H9 (cell line): ENCODE data around the gene CASP5. TPM values are rescaled to one million over a fixed set of nuclear protein-coding genes. Genes with fewer than 3 reads are reported as not detected.

ENCODE experiments used
- DNase-seq: peaks from one replicate; pipeline ENCODE4 v3.0.0-alpha.2; 2017
- H2AFZ ChIP-seq: one replicate; pipeline ENCODE4 v1.6.1; 2013; ENCODE audit warnings: mild to moderate bottlenecking, low read length, control low read depth, moderate library complexity
- H2AK5ac ChIP-seq: 2 replicates; pipeline ENCODE4 v1.6.1; 2013; ENCODE audit warnings: low read length, control low read depth, mixed read lengths; ENCODE audit not compliant: insufficient read length
- H2BK120ac ChIP-seq: one replicate; pipeline ENCODE4 v1.6.1; 2013; ENCODE audit warnings: low read depth, mild to moderate bottlenecking, low read length, control low read depth, inconsistent platforms; ENCODE audit not compliant: poor library complexity, severe bottlenecking
- H2BK12ac ChIP-seq: 2 replicates; pipeline ENCODE4 v1.6.1; 2013; ENCODE audit warnings: low read length, control low read depth, mixed read lengths, low read depth; ENCODE audit not compliant: insufficient read length
- H2BK15ac ChIP-seq: 2 replicates; pipeline ENCODE4 v1.6.1; 2013; ENCODE audit warnings: low read depth, low read length, control low read depth
- H2BK20ac ChIP-seq: one replicate; pipeline ENCODE4 v1.6.1; 2013; ENCODE audit warnings: low read depth, mild to moderate bottlenecking, low read length, control low read depth, inconsistent platforms; ENCODE audit not compliant: poor library complexity, severe bottlenecking
- H2BK5ac ChIP-seq: 2 replicates; pipeline ENCODE4 v1.6.1; 2013; ENCODE audit warnings: low read length, control low read depth, mixed read lengths; ENCODE audit not compliant: insufficient read length
- H3K14ac ChIP-seq: 2 replicates; pipeline ENCODE4 v1.6.1; 2013; ENCODE audit warnings: low read length, control low read depth; ENCODE audit not compliant: insufficient read depth
- H3K18ac ChIP-seq: 2 replicates; pipeline ENCODE4 v1.6.1; 2013; ENCODE audit warnings: low read depth, mild to moderate bottlenecking, mixed read lengths, low read length, control low read depth; ENCODE audit not compliant: insufficient read length
- H3K23ac ChIP-seq: 2 replicates; pipeline ENCODE4 v1.6.1; 2013; ENCODE audit warnings: low read length, control low read depth, mixed read lengths, low read depth; ENCODE audit not compliant: insufficient read length
- H3K23me2 ChIP-seq: 2 replicates; pipeline ENCODE4 v1.6.1; 2013; ENCODE audit warnings: low read depth, mild to moderate bottlenecking, mixed read lengths, low read length, control low read depth; ENCODE audit not compliant: insufficient read length, poor library complexity, severe bottlenecking
- H3K27ac ChIP-seq: 2 replicates; pipeline ENCODE4 v1.5.1; 2013; ENCODE audit warnings: low read length, control low read depth, mixed read lengths, low read depth; ENCODE audit not compliant: insufficient read length
- H3K27me3 ChIP-seq: 2 replicates; pipeline ENCODE4 v1.6.1; 2013; ENCODE audit warnings: low read length, control low read depth, inconsistent platforms; ENCODE audit not compliant: insufficient read depth
- H3K4ac ChIP-seq: 2 replicates; pipeline ENCODE4 v1.6.1; 2013; ENCODE audit warnings: low read depth, mild to moderate bottlenecking, control low read depth, inconsistent platforms, low read length, moderate library complexity
- H3K4me1 ChIP-seq: 2 replicates; pipeline ENCODE4 v1.6.1; 2013; ENCODE audit warnings: low read length, control low read depth, inconsistent platforms; ENCODE audit not compliant: insufficient read depth
- H3K4me2 ChIP-seq: 2 replicates; pipeline ENCODE4 v1.6.1; 2013; ENCODE audit warnings: low read length, control low read depth, mixed read lengths; ENCODE audit not compliant: insufficient read length, insufficient read depth
- H3K56ac ChIP-seq: 2 replicates; pipeline ENCODE4 v1.6.1; 2013; ENCODE audit warnings: low read depth, mild to moderate bottlenecking, mixed read lengths, low read length, control low read depth; ENCODE audit not compliant: insufficient read length
- H3K79me1 ChIP-seq: 2 replicates; pipeline ENCODE4 v1.6.1; 2013; ENCODE audit warnings: low read depth, mild to moderate bottlenecking, moderate library complexity, low read length, control low read depth, inconsistent platforms; ENCODE audit not compliant: insufficient read depth, poor library complexity, severe bottlenecking
- H3K79me2 ChIP-seq: 2 replicates; pipeline ENCODE4 v1.6.1; 2013; ENCODE audit warnings: low read length, control low read depth, inconsistent platforms; ENCODE audit not compliant: insufficient read depth
- H3K9ac ChIP-seq: 2 replicates; pipeline ENCODE4 v1.6.1; 2013; ENCODE audit warnings: low read length, control low read depth, mixed read lengths; ENCODE audit not compliant: insufficient read length; ENCODE audit errors: extremely low read depth
- H3K9me3 ChIP-seq: one replicate; pipeline ENCODE4 v1.6.1; 2013; ENCODE audit warnings: low read depth, low read length, inconsistent platforms; ENCODE audit not compliant: control insufficient read depth
- H3T11ph ChIP-seq: one replicate; pipeline ENCODE4 v1.6.1; 2013; ENCODE audit warnings: mild to moderate bottlenecking, low read length, control low read depth, inconsistent platforms
- H4K20me1 ChIP-seq: one replicate; pipeline ENCODE4 v1.6.1; 2013; ENCODE audit not compliant: control insufficient read depth, insufficient read length, insufficient read depth
- H4K5ac ChIP-seq: 2 replicates; pipeline ENCODE4 v1.6.1; 2013; ENCODE audit warnings: low read depth, mild to moderate bottlenecking, mixed read lengths, low read length, control low read depth; ENCODE audit not compliant: insufficient read length
- H4K8ac ChIP-seq: replicated peaks from 2 replicates; pipeline ENCODE4 v1.6.1; 2013; ENCODE audit warnings: low read length, control low read depth, mixed read lengths, low read depth; ENCODE audit not compliant: insufficient read length
- H4K91ac ChIP-seq: 2 replicates; pipeline ENCODE4 v1.6.1; 2013; ENCODE audit warnings: low read depth, mild to moderate bottlenecking, moderate library complexity, mixed read lengths, low read length, control low read depth; ENCODE audit not compliant: insufficient read length
- H3K27ac Mint-ChIP-seq, 3 experiments: 2 replicates in 2 of 3; 3 replicates in 1 of 3; pipeline ENCODE4 v1.8.0; 2020 to 2021; ENCODE audit warnings: mixed read lengths in 3 of 3, mild to moderate bottlenecking in 1 of 3, moderate library complexity in 1 of 3
- H3K27me3 Mint-ChIP-seq: 2 replicates; pipeline ENCODE4 v1.8.0; 2021; ENCODE audit warnings: low read depth, mild to moderate bottlenecking, moderate library complexity, mixed read lengths
- H3K36me3 Mint-ChIP-seq, 3 experiments: 2 replicates in 2 of 3; 3 replicates in 1 of 3; pipeline ENCODE4 v1.8.0; 2020 to 2021; ENCODE audit warnings: low read depth in 3 of 3, mixed read lengths in 3 of 3; ENCODE audit not compliant: insufficient read depth in 1 of 3
- H3K4me1 Mint-ChIP-seq, 2 experiments: 2 replicates each; pipeline ENCODE4 v1.8.0; 2020; ENCODE audit warnings: mixed read lengths in 2 of 2
- H3K4me3 Mint-ChIP-seq, 2 experiments: 2 replicates in 1 of 2; 3 replicates in 1 of 2; pipeline ENCODE4 v1.8.0; 2020 to 2021; ENCODE audit warnings: mild to moderate bottlenecking in 2 of 2, mixed read lengths in 2 of 2, moderate library complexity in 1 of 2
- H3K9me3 Mint-ChIP-seq, 2 experiments: 2 replicates in 1 of 2; 3 replicates in 1 of 2; pipeline ENCODE4 v1.8.0; 2020; ENCODE audit warnings: mild to moderate bottlenecking in 2 of 2, mixed read lengths in 2 of 2, moderate library complexity in 1 of 2
- WGBS: extraction: QIAGEN DNeasy Blood & Tissue Kit; methylation state at CpG from one replicate; pipeline ENCODE4 v1.1.7; 2013; ENCODE audit warnings: missing lambda C conversion rate, low lambda C conversion rate, mixed read lengths; ENCODE audit not compliant: insufficient read length; ENCODE audit errors: extremely low coverage; 5-methylcytosine and 5-hydroxymethylcytosine counted together
- total RNA-seq: library from RNA; stranded (reverse); gene quantifications from 2 replicates; pipeline ENCODE4 v1.2.1, GENCODE V29; 2021
- TF ChIP-seq, protein P1 (sequence below): fragments of 200-600 bp; sonication (generic); conservative IDR thresholded peaks from 3 replicates; pipeline ENCODE4 v1.8.0; 2021; ENCODE audit warnings: antibody characterized with exemption, mild to moderate bottlenecking

Gene CASP5
- total RNA-seq, 1 experiment from 2014 or later: not detected

GRCh38 chr11:105049481-105049880 is 26.5 kb upstream of the CASP5 start:
- Mint-ChIP-seq H3K4me3 (no peak overlapping the region), H3K9me3 (no peaks in the 10 kb centered on the region), H3K36me3 (no peaks in the 10 kb centered on the region), H3K4me1 (no peaks in the 10 kb centered on the region), H3K27me3 (no peaks in the 10 kb centered on the region), H3K27ac (no peak overlapping the region)
- no peaks in the 10 kb centered on the region for H3K9me3 ChIP-seq
- DNase-seq: no peak
- H3K4me2 ChIP-seq: no peak overlapping the region
- H2BK15ac ChIP-seq: no peak overlapping the region
- H2BK5ac ChIP-seq: no peak overlapping the region
- H3T11ph ChIP-seq: no peak overlapping the region
- H4K20me1 ChIP-seq: no peaks in the 10 kb centered on the region
- H3K23me2 ChIP-seq: no peaks in the 10 kb centered on the region
- no peak overlapping the region for H2AFZ ChIP-seq
- no peak overlapping the region for H3K27ac ChIP-seq
- H3K27me3 ChIP-seq: no peaks in the 10 kb centered on the region
- TF ChIP-seq, protein P1, sequence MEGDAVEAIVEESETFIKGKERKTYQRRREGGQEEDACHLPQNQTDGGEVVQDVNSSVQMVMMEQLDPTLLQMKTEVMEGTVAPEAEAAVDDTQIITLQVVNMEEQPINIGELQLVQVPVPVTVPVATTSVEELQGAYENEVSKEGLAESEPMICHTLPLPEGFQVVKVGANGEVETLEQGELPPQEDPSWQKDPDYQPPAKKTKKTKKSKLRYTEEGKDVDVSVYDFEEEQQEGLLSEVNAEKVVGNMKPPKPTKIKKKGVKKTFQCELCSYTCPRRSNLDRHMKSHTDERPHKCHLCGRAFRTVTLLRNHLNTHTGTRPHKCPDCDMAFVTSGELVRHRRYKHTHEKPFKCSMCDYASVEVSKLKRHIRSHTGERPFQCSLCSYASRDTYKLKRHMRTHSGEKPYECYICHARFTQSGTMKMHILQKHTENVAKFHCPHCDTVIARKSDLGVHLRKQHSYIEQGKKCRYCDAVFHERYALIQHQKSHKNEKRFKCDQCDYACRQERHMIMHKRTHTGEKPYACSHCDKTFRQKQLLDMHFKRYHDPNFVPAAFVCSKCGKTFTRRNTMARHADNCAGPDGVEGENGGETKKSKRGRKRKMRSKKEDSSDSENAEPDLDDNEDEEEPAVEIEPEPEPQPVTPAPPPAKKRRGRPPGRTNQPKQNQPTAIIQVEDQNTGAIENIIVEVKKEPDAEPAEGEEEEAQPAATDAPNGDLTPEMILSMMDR: no peak
- no peak overlapping the region for H4K5ac ChIP-seq
- H4K8ac ChIP-seq: no peak overlapping the region
- H3K23ac ChIP-seq: no peak overlapping the region
- no peak overlapping the region for H2BK12ac ChIP-seq
- no peak overlapping the region for H3K18ac ChIP-seq
- H2BK120ac ChIP-seq: no peak overlapping the region
- H3K4me1 ChIP-seq: no peaks in the 10 kb centered on the region
- no peak overlapping the region for H3K9ac ChIP-seq
- no peak overlapping the region for H3K4ac ChIP-seq
- no peak overlapping the region for H3K14ac ChIP-seq
- H4K91ac ChIP-seq: no peak overlapping the region
- H3K56ac ChIP-seq: no peak overlapping the region
- no peaks in the 10 kb centered on the region for H3K79me2 ChIP-seq
- H2AK5ac ChIP-seq: no peak overlapping the region
- no peaks in the 10 kb centered on the region for H3K79me1 ChIP-seq
- H2BK20ac ChIP-seq: no peak overlapping the region
- WGBS: no CpG with 5 or more reads among the region's 1 CpG
